GM21825 (cell line): ENCODE measurements around the gene ACER1.

Source experiments
- ATAC-seq: cut with Tn5 transposase; IDR thresholded peaks from one replicate; pipeline ENCODE4 v1.9.1; 2021; ENCODE audit warnings: mild to moderate bottlenecking, moderate library complexity; ENCODE audit not compliant: unreplicated experiment

ACER1 gene

DNA sequence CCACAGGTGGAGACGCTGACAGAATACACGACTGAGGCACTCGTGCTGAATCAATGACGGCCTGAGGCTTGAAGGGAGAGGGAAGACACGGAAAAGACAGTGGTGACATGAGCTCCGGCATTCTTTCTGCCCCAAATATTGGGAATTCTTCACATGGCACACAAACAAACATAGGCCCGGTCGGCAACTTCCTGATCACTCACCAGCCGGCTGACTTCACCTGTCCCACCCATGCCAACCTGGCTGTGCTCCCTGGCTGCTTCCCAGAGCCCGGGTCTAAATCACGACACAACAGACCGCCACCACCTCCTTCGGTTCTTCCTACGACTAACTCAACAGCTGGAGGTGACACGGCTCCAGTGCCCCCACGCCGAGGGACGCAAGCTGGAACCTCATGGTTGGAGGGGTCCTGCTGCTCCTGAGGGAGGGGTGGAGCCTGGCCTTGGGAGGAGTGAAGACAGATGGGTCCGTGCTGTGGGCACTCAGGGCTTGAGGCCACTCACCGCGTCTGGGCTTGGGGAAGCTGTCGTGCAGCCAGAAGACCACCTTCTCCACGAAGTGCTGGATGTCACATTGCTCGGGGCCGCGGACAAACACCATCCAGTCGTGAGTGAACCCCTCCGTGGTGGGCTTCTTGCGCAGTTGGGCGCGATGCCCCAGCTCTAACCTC, 63.2 kb downstream of the ACER1 start:
- no peak for ATAC-seq

DNA sequence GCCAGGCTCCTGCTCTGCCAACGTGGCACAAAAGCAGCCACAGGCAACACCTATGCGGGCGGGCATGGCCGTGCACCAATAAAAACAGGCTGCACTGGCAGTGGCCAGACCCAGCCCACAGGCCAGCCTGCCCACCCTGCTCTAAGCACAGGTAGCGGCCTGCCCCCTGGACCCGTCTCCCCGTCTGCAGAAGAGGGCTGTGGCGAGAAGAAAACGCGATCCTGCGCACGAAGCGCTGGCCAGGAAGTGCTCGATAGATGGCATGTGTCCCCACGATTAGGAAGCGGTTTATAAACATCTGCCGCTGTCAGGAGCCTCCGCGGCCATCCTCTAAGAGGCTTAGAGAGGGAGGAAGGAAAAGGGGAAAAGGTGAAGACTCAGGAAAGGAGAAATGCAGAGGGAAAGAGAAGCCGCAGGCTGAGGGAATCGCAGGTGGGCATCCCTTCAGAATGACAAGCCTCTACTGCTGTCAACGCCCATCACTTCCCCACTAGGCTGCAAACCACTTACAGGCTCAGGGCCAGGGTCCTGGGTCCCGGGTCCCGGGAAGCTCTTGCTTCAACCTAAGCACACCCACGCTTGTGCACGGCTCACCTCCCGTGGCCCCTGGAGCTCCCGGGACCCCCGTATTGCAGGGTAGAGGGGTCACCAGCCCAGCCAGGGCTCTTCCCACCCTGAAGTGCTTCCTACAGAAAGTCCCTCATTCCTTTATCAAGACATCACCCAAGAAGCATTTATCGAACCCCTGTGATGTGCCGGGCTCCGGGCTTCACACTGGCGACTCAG, 64.1 kb downstream of the ACER1 start:
- ATAC-seq = no peak

DNA sequence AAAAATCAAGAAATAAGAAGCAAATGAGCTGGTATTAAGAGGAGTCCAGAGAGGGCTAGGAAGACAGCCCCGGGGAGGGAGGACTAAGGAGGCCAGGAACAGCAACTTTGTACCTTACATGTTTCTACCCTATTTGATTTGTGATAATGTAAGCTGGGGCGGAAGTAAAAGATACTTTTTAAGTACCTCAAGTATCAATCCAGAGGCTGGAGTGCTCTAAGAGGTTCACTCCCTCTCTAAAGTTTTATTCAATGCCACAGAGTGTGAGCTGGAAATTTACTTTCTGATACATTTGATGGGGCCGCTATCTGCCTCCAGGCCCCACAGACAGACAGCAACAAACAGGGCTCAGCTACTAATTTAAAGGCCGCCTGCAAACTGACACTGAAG, 65.0 kb downstream of the ACER1 start:
- no peak for ATAC-seq

DNA sequence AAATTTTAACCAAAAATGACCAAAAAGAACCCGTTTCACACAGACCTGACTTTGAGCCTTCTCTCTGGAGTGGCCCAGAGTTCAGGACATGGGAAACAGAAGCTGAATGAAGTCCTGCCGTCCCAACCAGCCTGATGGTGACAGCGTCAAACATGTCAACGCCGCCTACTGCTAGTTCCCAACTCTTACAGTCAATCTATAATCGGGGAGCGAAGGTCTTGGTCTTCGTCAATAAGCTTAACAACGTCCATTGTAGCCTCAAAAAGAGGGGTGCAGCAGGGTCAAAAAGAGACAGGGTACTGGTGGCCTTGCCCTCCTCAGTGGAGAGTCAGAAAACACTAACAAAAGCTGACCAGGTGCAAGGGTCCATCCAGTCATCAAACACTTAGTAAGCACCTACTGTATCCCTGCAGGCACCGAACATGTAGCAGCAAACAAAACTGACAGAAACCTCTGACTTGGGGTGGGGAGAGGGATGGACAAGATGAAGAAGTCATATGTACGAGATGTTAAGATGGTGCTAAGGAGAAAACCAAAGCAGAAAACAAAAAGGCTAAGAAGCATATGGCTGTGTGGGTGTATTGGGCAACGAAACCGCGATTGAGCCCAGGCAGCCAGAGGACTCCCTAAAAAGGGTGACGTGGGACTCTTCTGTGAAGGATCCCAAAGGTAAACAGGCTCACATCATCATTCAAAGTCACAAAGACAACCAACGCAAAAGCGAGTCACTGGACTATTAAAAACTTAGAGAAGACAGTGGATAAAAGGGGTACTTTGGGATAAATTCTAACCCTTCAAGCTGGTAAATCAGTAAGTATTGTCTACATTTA, 65.6 kb downstream of the ACER1 start:
- no peak for ATAC-seq

DNA sequence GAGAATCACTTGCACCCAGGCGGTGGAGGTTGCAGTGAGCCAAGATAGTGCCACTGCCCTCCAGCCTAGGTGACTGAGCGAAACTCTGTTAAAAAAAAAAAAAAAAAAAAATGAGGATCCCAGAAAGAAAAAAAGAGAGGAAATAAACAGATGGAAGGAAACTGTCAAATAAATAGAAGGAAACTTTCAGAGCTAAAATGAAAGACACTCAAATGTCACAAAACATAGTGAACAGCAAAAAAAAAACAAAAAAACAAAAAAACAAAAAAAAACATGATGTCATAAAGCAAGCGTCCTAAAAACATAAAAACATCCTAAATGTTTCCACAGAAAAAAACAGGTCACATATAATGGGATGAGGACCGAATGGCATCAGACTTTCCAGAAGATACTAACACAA, 68.6 kb downstream of the ACER1 start:
- ATAC-seq = no peak

DNA sequence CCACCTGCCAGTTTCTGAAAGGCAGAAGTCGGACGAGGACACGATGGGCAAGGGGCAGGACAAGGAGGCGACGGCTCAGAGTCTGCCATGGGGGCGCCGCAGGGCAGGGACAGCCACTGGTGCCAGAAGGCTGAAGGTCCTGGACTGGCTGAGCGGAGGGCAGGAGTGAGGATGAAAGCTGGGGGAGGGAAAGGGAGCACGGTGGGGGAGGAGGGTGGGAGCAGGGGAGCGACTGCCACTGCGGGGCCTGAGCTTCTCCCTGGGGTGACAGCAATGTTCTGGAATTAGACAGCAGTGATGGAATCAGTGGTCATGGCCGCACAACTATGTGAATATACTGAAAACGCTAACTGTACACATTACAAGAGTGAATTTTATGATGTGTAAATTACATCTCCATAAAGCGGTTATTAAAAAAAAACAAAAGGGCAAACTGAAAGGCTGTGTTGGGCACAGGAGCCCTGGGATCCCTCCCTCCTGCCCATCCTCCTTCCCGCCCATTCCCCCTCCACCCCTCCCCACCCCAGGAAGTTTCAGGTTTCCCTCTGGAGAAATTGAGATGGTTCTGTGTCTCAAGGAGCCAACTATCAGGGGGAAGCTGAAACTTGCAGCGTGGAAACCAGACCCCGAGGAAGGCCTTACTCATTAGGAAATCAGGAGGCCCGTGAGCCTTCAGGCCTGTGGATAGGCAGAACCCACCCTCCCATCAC, 69.5 kb downstream of the ACER1 start:
- ATAC-seq = no peak

DNA sequence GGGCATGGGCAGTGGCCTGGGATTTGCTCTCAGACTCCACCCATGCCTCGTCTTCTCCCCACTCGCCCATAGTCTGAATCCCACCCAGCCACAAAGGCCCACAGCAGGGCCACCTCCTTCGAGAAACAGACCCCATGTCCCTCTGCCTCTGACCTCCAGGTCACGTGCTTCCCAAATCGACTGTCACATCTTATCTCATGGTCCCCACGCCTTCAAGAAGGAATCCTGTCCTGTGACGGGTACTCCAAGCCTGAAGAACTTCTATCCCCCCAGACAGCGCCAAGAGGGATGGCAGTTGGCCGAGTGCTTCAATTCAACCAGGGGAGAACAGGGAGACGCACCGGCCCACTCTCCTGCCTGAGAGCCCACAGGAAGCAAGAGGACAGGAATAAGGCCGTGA, 70.1 kb downstream of the ACER1 start:
- ATAC-seq = no peak

DNA sequence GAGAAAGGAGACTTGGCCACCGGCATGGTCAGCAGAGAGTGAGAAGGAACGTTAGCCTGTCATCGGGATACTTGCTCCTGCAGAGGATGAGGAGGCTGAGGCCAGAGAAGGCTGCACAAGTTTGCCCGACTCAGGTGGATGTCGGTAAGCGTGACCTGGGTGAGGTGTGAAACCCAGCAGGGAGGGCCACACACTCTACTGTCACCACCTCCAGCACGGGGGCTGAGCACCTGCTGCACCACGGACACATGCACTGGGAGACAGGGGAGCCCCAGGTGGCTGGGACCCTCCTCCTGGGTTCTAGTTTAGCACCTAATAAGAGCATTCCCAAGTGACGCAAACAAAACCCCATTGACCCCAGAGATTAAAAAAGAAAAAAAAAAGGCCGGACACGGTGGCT, 70.9 kb downstream of the ACER1 start:
- ATAC-seq = no peak

DNA sequence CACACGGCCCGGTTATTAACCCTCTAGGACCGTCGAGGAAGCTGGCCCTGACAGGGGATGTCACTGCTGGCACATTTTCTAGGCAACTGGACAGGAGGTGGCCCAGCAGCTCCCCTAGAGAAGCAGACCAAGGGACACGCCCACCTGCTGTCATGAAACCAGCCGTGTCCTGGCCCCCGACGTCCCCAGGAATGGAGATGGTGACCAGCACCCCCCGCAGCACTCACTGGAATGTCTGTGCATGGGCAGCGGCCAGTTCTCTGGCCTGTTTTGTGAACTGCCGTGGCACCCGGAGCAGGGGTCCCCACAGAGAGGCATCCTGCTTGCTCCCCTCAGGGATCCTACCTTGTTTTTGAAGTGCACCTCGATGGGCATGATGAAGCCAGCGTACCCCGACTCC, 71.5 kb downstream of the ACER1 start:
- no peak for ATAC-seq

DNA sequence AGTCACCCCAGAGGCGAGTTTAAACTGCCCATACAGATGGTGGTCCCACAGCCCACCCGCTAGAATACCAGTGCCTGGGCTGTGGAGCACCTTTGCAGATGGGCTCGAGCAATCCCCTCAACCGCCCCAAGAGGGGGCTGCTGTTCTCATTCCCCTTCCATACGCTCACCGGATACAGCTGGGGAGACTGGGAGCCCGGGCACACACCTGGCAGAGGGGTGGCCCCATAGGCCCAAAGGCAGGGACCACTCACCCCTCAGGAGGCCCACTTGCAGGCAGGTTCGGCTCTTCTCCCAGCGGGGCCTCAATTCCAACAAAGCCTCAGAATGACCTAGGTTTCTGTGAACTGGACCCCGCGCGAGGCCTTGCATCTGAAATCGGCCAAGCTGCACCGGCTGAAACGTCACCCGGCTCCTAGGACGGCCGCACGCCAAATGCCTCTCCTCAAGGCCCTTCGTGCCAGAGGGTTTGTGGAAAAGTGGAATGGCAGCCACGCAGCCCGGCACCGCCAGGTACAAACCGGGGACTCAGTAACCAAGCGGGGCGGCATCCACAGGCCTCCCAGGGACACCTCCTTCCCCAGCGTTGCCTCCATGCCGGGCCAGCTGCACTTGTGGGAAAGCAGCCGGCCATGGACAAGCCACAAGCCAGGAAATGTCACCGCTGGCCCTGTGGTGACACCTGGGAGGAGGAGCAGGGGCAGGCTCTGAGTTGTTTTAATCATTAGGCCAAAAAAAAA, 72.3 kb downstream of the ACER1 start:
- no peak for ATAC-seq

DNA sequence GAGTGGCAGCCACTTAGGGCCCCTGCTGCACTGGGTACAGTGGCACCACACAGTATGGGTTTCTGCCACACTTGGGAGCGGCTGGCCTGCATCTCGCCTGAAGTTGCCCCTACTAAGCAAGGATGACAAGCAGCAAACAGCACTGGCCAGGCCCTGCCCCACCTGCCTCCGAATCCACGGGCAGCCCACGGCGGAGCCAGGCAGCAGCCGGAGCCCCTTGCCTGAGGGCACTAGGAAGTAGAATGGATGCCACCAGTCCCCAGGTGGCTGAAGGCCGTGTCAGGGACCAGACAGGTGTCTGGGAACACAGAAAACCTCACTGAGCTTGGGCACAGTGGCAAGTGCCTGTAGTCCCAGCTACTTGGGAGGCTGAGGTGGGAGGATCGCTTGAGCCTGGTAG, 73.0 kb downstream of the ACER1 start:
- no peak for ATAC-seq

DNA sequence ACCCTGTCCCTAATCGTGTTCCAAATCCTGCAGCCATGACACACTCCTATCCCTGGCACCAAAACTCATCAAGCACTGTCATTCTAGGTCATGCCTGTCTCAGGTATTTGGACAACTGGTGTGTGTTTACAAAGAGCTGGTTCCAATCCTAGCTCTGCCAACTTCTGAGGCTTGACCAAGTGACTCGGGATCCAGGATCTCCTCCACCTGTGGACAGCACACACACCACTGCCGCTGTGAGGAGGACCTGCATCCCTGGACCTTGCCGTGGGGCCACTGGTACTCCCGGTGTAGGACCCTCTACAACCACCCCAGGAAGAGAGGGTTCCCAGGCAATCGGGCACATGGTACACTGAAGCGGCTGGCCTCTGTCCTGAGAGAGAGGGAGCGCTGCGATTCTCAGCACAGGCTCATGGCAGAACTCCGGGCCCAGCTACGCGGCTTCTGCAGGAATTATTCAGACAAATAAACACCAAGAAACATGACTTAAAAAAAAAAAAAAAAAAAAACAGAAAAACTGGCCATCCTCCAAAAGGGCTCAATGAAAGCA, 74.0 kb downstream of the ACER1 start:
- no peak for ATAC-seq

DNA sequence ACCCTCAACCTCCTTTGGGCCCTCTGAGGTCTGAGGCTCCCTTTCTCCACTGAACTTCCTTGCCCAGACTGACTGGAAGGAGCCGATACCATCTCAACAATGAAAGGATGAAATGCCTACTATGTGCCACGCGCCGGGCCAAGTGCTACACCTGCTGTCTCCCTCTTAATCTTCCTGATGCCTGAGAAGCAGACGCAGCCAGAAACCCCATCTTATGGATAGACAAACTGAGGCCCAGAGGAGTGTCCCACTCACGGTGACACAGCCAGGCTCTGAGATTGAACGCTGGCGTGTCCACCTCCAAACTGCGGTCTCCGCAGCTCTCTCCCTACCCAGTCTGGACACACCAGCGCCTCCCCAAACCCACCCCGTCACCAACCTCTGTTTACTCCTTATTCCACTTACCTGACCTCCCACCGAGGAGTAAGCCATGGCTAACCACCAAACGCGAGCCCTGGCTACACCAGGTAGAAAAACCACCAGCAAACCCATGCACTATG, 74.5 kb downstream of the ACER1 start:
- ATAC-seq = no peak
